HEK293 (cell line): ENCODE measurements around the gene MTHFD1.

ENCODE experiments used
- GLI4 ChIP-seq: fragments of 450-650 bp; formaldehyde crosslinking; IDR thresholded peaks from 2 replicates; pipeline ENCODE4 v1.5.1; 2016; ENCODE audit warnings: missing biosample characterization, missing genetic modification characterization
- KLF9 ChIP-seq: fragments of 450-650 bp; formaldehyde crosslinking; IDR thresholded peaks from 2 replicates; pipeline ENCODE4 v1.5.1; 2016; ENCODE audit warnings: missing biosample characterization, missing genetic modification characterization, low read depth
- OVOL3 ChIP-seq: fragments of 450-650 bp; formaldehyde crosslinking; IDR thresholded peaks from 2 replicates; pipeline ENCODE4 v1.5.1; 2016; ENCODE audit warnings: missing biosample characterization, missing genetic modification characterization
- PATZ1 ChIP-seq: fragments of 450-650 bp; formaldehyde crosslinking; IDR thresholded peaks from 2 replicates; pipeline ENCODE4 v1.5.1; 2016; ENCODE audit warnings: missing biosample characterization, missing genetic modification characterization
- ZBTB21 ChIP-seq: fragments of 450-650 bp; formaldehyde crosslinking; IDR thresholded peaks from 2 replicates; pipeline ENCODE4 v1.5.1; 2017; ENCODE audit warnings: missing biosample characterization, missing genetic modification characterization
- ZNF121 ChIP-seq: fragments of 450-650 bp; formaldehyde crosslinking; IDR thresholded peaks from 2 replicates; pipeline ENCODE4 v1.5.1; 2016; ENCODE audit warnings: missing biosample characterization, missing genetic modification characterization
- ZNF157 ChIP-seq: fragments of 450-650 bp; formaldehyde crosslinking; IDR thresholded peaks from 2 replicates; pipeline ENCODE4 v1.5.1; 2016; ENCODE audit warnings: missing biosample characterization, missing genetic modification characterization
- ZNF2 ChIP-seq: fragments of 450-650 bp; formaldehyde crosslinking; IDR thresholded peaks from 2 replicates; pipeline ENCODE4 v1.5.1; 2016; ENCODE audit warnings: missing biosample characterization, missing genetic modification characterization
- ZNF221 ChIP-seq: fragments of 450-650 bp; formaldehyde crosslinking; IDR thresholded peaks from 2 replicates; pipeline ENCODE4 v1.5.1; 2017; ENCODE audit warnings: missing biosample characterization, missing genetic modification characterization, borderline replicate concordance
- ZNF280D ChIP-seq: fragments of 450-650 bp; formaldehyde crosslinking; IDR thresholded peaks from 2 replicates; pipeline ENCODE4 v1.5.1; 2016; ENCODE audit warnings: missing biosample characterization, missing genetic modification characterization
- ZNF341 ChIP-seq: fragments of 450-650 bp; formaldehyde crosslinking; IDR thresholded peaks from 2 replicates; pipeline ENCODE4; 2016; ENCODE audit warnings: low read depth, missing biosample characterization, missing genetic modification characterization
- ZNF362 ChIP-seq: fragments of 450-650 bp; formaldehyde crosslinking; IDR thresholded peaks from 2 replicates; pipeline ENCODE4 v1.5.1; 2016; ENCODE audit warnings: missing biosample characterization, missing genetic modification characterization
- ZNF398 ChIP-seq: fragments of 450-650 bp; formaldehyde crosslinking; IDR thresholded peaks from 2 replicates; pipeline ENCODE4 v1.5.1; 2017; ENCODE audit warnings: missing biosample characterization, missing genetic modification characterization
- ZNF404 ChIP-seq: fragments of 450-650 bp; formaldehyde crosslinking; IDR thresholded peaks from 2 replicates; pipeline ENCODE4 v1.5.1; 2017; ENCODE audit warnings: missing biosample characterization, missing genetic modification characterization
- ZNF48 ChIP-seq: fragments of 450-650 bp; formaldehyde crosslinking; IDR thresholded peaks from 2 replicates; pipeline ENCODE4 v1.5.1; 2016; ENCODE audit warnings: missing biosample characterization, missing genetic modification characterization
- ZNF548 ChIP-seq: fragments of 450-650 bp; formaldehyde crosslinking; IDR thresholded peaks from 2 replicates; pipeline ENCODE4 v1.5.1; 2016; ENCODE audit warnings: missing biosample characterization, missing genetic modification characterization
- ZNF580 ChIP-seq: fragments of 450-650 bp; formaldehyde crosslinking; IDR thresholded peaks from 2 replicates; pipeline ENCODE4 v1.5.1; 2016; ENCODE audit warnings: missing biosample characterization, missing genetic modification characterization
- ZNF585B ChIP-seq: fragments of 450-650 bp; formaldehyde crosslinking; IDR thresholded peaks from 2 replicates; pipeline ENCODE4 v1.5.1; 2016; ENCODE audit warnings: missing biosample characterization, missing genetic modification characterization
- ZNF596 ChIP-seq: fragments of 450-650 bp; IDR thresholded peaks from 2 replicates; pipeline ENCODE4 v1.5.0; 2018; ENCODE audit warnings: missing biosample characterization, mild to moderate bottlenecking, missing genetic modification characterization, moderate library complexity
- ZNF621 ChIP-seq: fragments of 450-650 bp; formaldehyde crosslinking; IDR thresholded peaks from 2 replicates; pipeline ENCODE4 v1.5.1; 2017; ENCODE audit warnings: missing biosample characterization, missing genetic modification characterization
- ZNF624 ChIP-seq: fragments of 450-650 bp; formaldehyde crosslinking; IDR thresholded peaks from 2 replicates; pipeline ENCODE4 v1.5.1; 2017; ENCODE audit warnings: missing biosample characterization, missing genetic modification characterization
- ZNF639 ChIP-seq: fragments of 450-650 bp; formaldehyde crosslinking; IDR thresholded peaks from 2 replicates; pipeline ENCODE4 v1.5.1; 2016; ENCODE audit warnings: missing biosample characterization, missing genetic modification characterization
- ZNF701 ChIP-seq: fragments of 450-650 bp; formaldehyde crosslinking; IDR thresholded peaks from 2 replicates; pipeline ENCODE4 v1.5.1; 2016; ENCODE audit warnings: missing biosample characterization, missing genetic modification characterization
- ZNF704 ChIP-seq: fragments of 450-650 bp; formaldehyde crosslinking; IDR thresholded peaks from 2 replicates; pipeline ENCODE4 v1.5.1; 2016; ENCODE audit warnings: missing biosample characterization, missing genetic modification characterization
- ZNF76 ChIP-seq: fragments of 450-650 bp; formaldehyde crosslinking; IDR thresholded peaks from 2 replicates; pipeline ENCODE4; 2016; ENCODE audit warnings: low read depth, missing biosample characterization, missing genetic modification characterization, borderline replicate concordance
- ZNF792 ChIP-seq: fragments of 450-650 bp; formaldehyde crosslinking; IDR thresholded peaks from 2 replicates; pipeline ENCODE4 v1.5.1; 2016; ENCODE audit warnings: missing biosample characterization, missing genetic modification characterization
- ZNF837 ChIP-seq: fragments of 450-650 bp; formaldehyde crosslinking; IDR thresholded peaks from 2 replicates; pipeline ENCODE4 v1.5.1; 2016; ENCODE audit warnings: missing biosample characterization, missing genetic modification characterization
- ZSCAN16 ChIP-seq: fragments of 450-650 bp; formaldehyde crosslinking; IDR thresholded peaks from 2 replicates; pipeline ENCODE4 v1.5.1; 2016; ENCODE audit warnings: missing biosample characterization, missing genetic modification characterization

Gene MTHFD1

GRCh38 chr14:64504897-64505794 lies 117.0 kb downstream of the MTHFD1 start (continued):
- no peak for TF ChIP-seq ZNF280D
- peak; percentile 75; the same call in 1 of the 2 replicates for TF ChIP-seq ZNF362
- TF ChIP-seq ZNF585B (tag by site-specific recombination): no peak
- TF ChIP-seq ZNF221 (tag by site-specific recombination): no peak
- TF ChIP-seq ZSCAN16 (tag by site-specific recombination): no peak
- TF ChIP-seq ZNF48 (tag by site-specific recombination): no peak
- TF ChIP-seq ZNF2 (tag by site-specific recombination): no peak
- no peak for TF ChIP-seq GLI4 (tag by site-specific recombination)
- TF ChIP-seq ZNF157 (tag by site-specific recombination): no peak
- no peak for TF ChIP-seq ZNF639 (tag by site-specific recombination)
- TF ChIP-seq ZNF596: no peak
- peak; percentile 89 for TF ChIP-seq ZNF341
- TF ChIP-seq ZNF704 (tag by site-specific recombination): no peak
- TF ChIP-seq ZNF121: no peak
- TF ChIP-seq ZNF398 (tag by site-specific recombination): no peak
- TF ChIP-seq PATZ1 (tag by site-specific recombination): peak; percentile 19
- TF ChIP-seq ZBTB21 (tag by site-specific recombination): no peak
- no peak for TF ChIP-seq ZNF621 (tag by site-specific recombination)
- TF ChIP-seq ZNF76 (tag by site-specific recombination): no peak
- TF ChIP-seq OVOL3 (tag by site-specific recombination): no peak
- no peak for TF ChIP-seq ZNF548
- TF ChIP-seq KLF9 (tag by site-specific recombination): no peak
- TF ChIP-seq ZNF624 (tag by site-specific recombination): no peak
- TF ChIP-seq ZNF792 (tag by site-specific recombination): no peak
- no peak for TF ChIP-seq ZNF580 (tag by site-specific recombination)
- TF ChIP-seq ZNF404 (tag by site-specific recombination): no peak
- no peak for TF ChIP-seq ZNF837 (tag by site-specific recombination)
- no peak for TF ChIP-seq ZNF701 (tag by site-specific recombination)
